B cell (primary cell): ENCODE measurements around the gene ZNF521. TPM values are rescaled to one million over a fixed set of nuclear protein-coding genes. Genes with fewer than 3 reads are reported as not detected.

Experiments
- ATAC-seq: fragments of 200-7000 bp; cut with Tn5 transposase; one replicate; pipeline ENCODE4 v1.10.0; 2021; ENCODE audit warnings: low read depth, mild to moderate bottlenecking, moderate number of reproducible peaks, moderate library complexity
- CTCF ChIA-PET: fragments of 350-600 bp; sonication (Branson Sonifier 250); formaldehyde crosslinking; loops from one replicate; lab custom pipeline; 2021; ENCODE audit warnings: antibody characterized with exemption, inconsistent platforms; lab: Charles Lee
- POLR2A ChIA-PET: fragments of 350-600 bp; sonication (Branson Sonifier 250); formaldehyde crosslinking; loops from one replicate; lab custom pipeline; 2021; ENCODE audit warnings: antibody characterized with exemption; lab: Charles Lee
- DNase-seq: peaks from one replicate; pipeline ENCODE4 v3.0.0; 2013
- H2AFZ ChIP-seq: 2 replicates; pipeline ENCODE4 v1.6.1; 2012; ENCODE audit warnings: mild to moderate bottlenecking, low read depth, low read length; ENCODE audit not compliant: insufficient read depth, poor library complexity, severe bottlenecking
- H3K27ac ChIP-seq, 2 donors: 1 replicate in 1 of 2; 2 replicates in 1 of 2; pipeline ENCODE4 v1.5.1; 2012 to 2013; ENCODE audit warnings: low read length in 2 of 2, mild to moderate bottlenecking in 2 of 2, moderate library complexity in 1 of 2
- H3K27me3 ChIP-seq, 4 experiments: fragments of 200-600 bp in 1 of 4; sonication (generic) in 1 of 4; replicated peaks in 1 of 4; 1 replicate in 2 of 4; 2 replicates in 2 of 4; pipeline versions ENCODE4 v1.6.1 to v1.7.0; 2013 to 2016; ENCODE audit warnings: low read length in 3 of 4, mild to moderate bottlenecking in 2 of 4, mixed read lengths in 1 of 4, moderate library complexity in 1 of 4; ENCODE audit not compliant: insufficient read depth in 4 of 4, control insufficient read depth in 3 of 4; ENCODE audit errors: control extremely low read depth in 1 of 4
- H3K36me3 ChIP-seq, 2 experiments: replicated peaks in 1 of 2; 1 replicate in 1 of 2; 2 replicates in 1 of 2; pipeline versions ENCODE4 v1.6.1 to v1.7.1; 2013; ENCODE audit warnings: low read length in 1 of 2; ENCODE audit not compliant: insufficient read depth in 2 of 2, control insufficient read depth in 1 of 2; ENCODE audit errors: control extremely low read depth in 1 of 2, extremely low read depth in 1 of 2
- H3K4me1 ChIP-seq, 2 donors: fragments of 200-600 bp in 1 of 2; sonication (generic) in 1 of 2; 1 replicate in 1 of 2; 2 replicates in 1 of 2; pipeline versions ENCODE4 v1.5.1 to v1.6.1; 2013 to 2017; ENCODE audit warnings: low read length in 2 of 2; ENCODE audit not compliant: control insufficient read depth in 2 of 2, insufficient read depth in 2 of 2
- H3K4me2 ChIP-seq: replicated peaks from 2 replicates; pipeline ENCODE3; 2012; ENCODE audit warnings: mild to moderate bottlenecking, low read depth, low read length; ENCODE audit not compliant: poor library complexity, severe bottlenecking
- H3K4me3 ChIP-seq, 5 experiments: fragments of 200-600 bp in 1 of 5; sonication (generic) in 1 of 5; 1 replicate in 3 of 5; 2 replicates in 2 of 5; pipeline versions ENCODE4 v1.5.1 to v1.7.0; 2011 to 2016; ENCODE audit warnings: low read length in 4 of 5, mild to moderate bottlenecking in 4 of 5, low read depth in 2 of 5, control low read depth in 1 of 5, moderate library complexity in 1 of 5; ENCODE audit not compliant: insufficient read depth in 1 of 5; ENCODE audit errors: control extremely low read depth in 1 of 5, extremely low read depth in 1 of 5
- H3K79me2 ChIP-seq: fragments of 200-600 bp; sonication (generic); one replicate; pipeline ENCODE4 v1.6.0; 2016; ENCODE audit warnings: low read length; ENCODE audit not compliant: control insufficient read depth, insufficient read depth
- H3K9ac ChIP-seq: fragments of 200-600 bp; sonication (generic); 2 replicates; pipeline ENCODE4 v1.6.1; 2017; ENCODE audit warnings: mild to moderate bottlenecking, low read length, moderate library complexity
- H3K9me3 ChIP-seq, 3 donors: one replicate each; pipeline versions ENCODE4 v1.6.1 to v1.7.1; 2013; ENCODE audit warnings: low read length in 2 of 3; ENCODE audit not compliant: control insufficient read depth in 2 of 3, insufficient read depth in 1 of 3; ENCODE audit errors: control extremely low read depth in 1 of 3
- H4K20me1 ChIP-seq: 2 replicates; pipeline ENCODE4 v1.6.0; 2012; ENCODE audit warnings: mild to moderate bottlenecking, low read length; ENCODE audit not compliant: insufficient read depth, control insufficient read depth, poor library complexity, severe bottlenecking
- H3K27ac Mint-ChIP-seq: one replicate; pipeline ENCODE4 v1.8.0; 2021; ENCODE audit warnings: mixed read lengths
- H3K27me3 Mint-ChIP-seq: one replicate; pipeline ENCODE4 v1.8.0; 2021; ENCODE audit warnings: mixed read lengths
- H3K4me1 Mint-ChIP-seq: one replicate; pipeline ENCODE4 v1.8.0; 2021; ENCODE audit warnings: mixed read lengths
- H3K4me3 Mint-ChIP-seq: one replicate; pipeline ENCODE4 v1.8.0; 2021; ENCODE audit warnings: mixed read lengths
- H3K9me3 Mint-ChIP-seq: one replicate; pipeline ENCODE4 v1.8.0; 2022; ENCODE audit warnings: mixed read lengths; ENCODE audit not compliant: insufficient read depth
- EZH2 ChIP-seq: IDR thresholded peaks from 2 replicates; pipeline ENCODE4 v1.6.1; 2012; ENCODE audit warnings: borderline replicate concordance, low read depth, mild to moderate bottlenecking, moderate library complexity, low read length; ENCODE audit not compliant: insufficient read depth, poor library complexity, severe bottlenecking
- WGBS: methylation state at CpG from one replicate; pipeline ENCODE4 v1.1.5; 2013; ENCODE audit warnings: missing lambda C conversion rate; ENCODE audit not compliant: insufficient coverage; 5-methylcytosine and 5-hydroxymethylcytosine counted together
- intact Hi-C: fragments of 100-400 bp; cut with micrococcal nuclease; formaldehyde crosslinking; loops from one replicate; pipeline ENCODE4 v1.10.0; 2022
- polyA plus RNA-seq: library from polyadenylated mRNA; depleted of rRNA; stranded (reverse); fragments of >200 nt; gene quantifications from 2 replicates; pipeline ENCODE4 v1.2.3, GENCODE V29; 2012
- total RNA-seq, 2 donors: library from RNA; stranded (reverse); fragments of 120-200 nt in 1 of 2; gene quantifications; 1 replicate in 1 of 2; 2 replicates in 1 of 2; pipeline versions ENCODE4 v1.2.3 to v1.2.4, GENCODE V29; 2013 to 2022
- TF ChIP-seq, protein P1 (sequence below): fragments of 200-600 bp; IDR thresholded peaks from one replicate; pipeline ENCODE4 v1.8.0; 2022; ENCODE audit warnings: antibody characterized with exemption, mild to moderate bottlenecking

ZNF521 gene
- total and polyA plus RNA-seq, 2 donors (not counting 1 experiment from before 2014, with no cell fraction given): 0.04 to 9.0 TPM

DNA sequence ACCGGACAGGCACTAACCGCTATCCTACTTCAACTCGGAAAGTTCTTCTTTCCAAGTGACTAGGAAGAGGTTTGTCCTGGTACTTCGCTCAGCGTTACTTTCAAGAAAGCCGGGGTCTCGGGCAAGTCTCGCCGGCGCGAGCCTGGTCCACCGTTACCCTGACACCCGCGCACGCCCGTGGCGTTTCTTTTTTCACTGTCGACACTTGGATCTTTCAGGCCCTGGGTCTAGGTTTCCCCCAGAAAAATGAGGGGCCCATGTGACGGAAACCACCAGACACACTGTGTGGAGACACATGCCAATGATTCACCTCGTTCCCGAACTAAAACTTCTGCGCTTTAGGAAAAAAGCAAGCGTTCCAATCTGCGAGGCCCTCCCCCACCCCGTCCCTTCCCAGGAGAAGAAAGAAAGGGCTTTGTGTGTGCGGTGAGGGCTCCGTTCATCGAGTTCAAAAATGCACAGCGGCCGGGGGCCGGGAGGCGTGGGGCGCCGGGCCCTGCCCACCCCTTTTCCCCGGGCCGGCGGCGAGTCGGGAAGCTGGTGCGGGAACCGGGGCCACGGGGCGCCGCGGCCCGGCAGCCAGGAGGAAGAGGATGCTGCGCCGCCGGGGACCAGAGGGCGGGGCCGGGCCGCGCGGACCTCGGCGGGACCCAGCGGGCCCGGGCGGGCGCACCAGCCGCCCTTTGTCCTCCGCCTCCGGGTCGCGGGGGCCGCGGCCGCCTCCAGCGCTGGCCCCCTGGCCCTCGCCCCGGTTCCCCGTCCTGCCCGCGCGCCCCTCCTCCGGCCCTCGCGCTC is 2.6 kb downstream of the ZNF521 start:
- Histone ChIP-seq H3K9ac (peak overlapping the region; percentile 78), H3K27ac (no peak overlapping the region), H3K4me2 (peak overlapping the region; percentile 100), H3K36me3 (no peaks in the 10 kb centered on the region), H4K20me1 (no peaks in the 10 kb centered on the region), H3K4me3 (peak overlapping the region in 3 of 5 experiments; percentile 57 to 73 (median 61)), H3K27me3 (peaks cover 0 to 50% (median 40%) of the 10 kb centered on the region in 4 experiments), H3K79me2 (no peaks in the 10 kb centered on the region), H3K4me1 (peaks cover 24 to 28% of the 10 kb centered on the region in 2 donors), H3K9me3 (peaks cover 0 to 16% (median 2%) of the 10 kb centered on the region in 3 donors), H2AFZ (peak overlapping the region; percentile 68)
- peak; percentile 98 for TF ChIP-seq EZH2
- TF ChIP-seq, protein P1, sequence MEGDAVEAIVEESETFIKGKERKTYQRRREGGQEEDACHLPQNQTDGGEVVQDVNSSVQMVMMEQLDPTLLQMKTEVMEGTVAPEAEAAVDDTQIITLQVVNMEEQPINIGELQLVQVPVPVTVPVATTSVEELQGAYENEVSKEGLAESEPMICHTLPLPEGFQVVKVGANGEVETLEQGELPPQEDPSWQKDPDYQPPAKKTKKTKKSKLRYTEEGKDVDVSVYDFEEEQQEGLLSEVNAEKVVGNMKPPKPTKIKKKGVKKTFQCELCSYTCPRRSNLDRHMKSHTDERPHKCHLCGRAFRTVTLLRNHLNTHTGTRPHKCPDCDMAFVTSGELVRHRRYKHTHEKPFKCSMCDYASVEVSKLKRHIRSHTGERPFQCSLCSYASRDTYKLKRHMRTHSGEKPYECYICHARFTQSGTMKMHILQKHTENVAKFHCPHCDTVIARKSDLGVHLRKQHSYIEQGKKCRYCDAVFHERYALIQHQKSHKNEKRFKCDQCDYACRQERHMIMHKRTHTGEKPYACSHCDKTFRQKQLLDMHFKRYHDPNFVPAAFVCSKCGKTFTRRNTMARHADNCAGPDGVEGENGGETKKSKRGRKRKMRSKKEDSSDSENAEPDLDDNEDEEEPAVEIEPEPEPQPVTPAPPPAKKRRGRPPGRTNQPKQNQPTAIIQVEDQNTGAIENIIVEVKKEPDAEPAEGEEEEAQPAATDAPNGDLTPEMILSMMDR: no peak
- WGBS: 2% methylated on average over 72 of the region's 78 CpGs
- H3K9me3 Mint-ChIP-seq: no peaks in the 10 kb centered on the region
- peaks cover 58% of the 10 kb centered on the region for H3K27me3 Mint-ChIP-seq
- H3K4me1 Mint-ChIP-seq: peaks cover 16% of the 10 kb centered on the region
- ATAC-seq (no peak), DNase-seq (peak; percentile 47)
- peak overlapping the region; percentile 26 for H3K27ac Mint-ChIP-seq
- CTCF ChIA-PET: no interaction called here
- H3K4me3 Mint-ChIP-seq: peak overlapping the region; percentile 84
- intact Hi-C loops: no loop called here
- POLR2A ChIA-PET: interaction anchor here (0.6 kb wide), 1 partner anchor 1362 kb away, joined by 6 read pairs; no protein-coding TSS in a partner anchor
